Astrocyte (in vitro differentiated cells and primary cell): ENCODE results near the gene PRICKLE1.

ENCODE experiments used
- EZH2 ChIP-seq: IDR thresholded peaks from 2 replicates; pipeline ENCODE4 v1.6.1; 2012; ENCODE audit warnings: mild to moderate bottlenecking, low read length, inconsistent platforms; ENCODE audit not compliant: insufficient read depth
- TF ChIP-seq, protein P1 (sequence below): IDR thresholded peaks from 2 replicates; pipeline ENCODE4 v1.5.1; 2011; ENCODE audit warnings: low read depth, mild to moderate bottlenecking, inconsistent platforms, low read length, moderate library complexity; ENCODE audit not compliant: insufficient read depth

DNA sequence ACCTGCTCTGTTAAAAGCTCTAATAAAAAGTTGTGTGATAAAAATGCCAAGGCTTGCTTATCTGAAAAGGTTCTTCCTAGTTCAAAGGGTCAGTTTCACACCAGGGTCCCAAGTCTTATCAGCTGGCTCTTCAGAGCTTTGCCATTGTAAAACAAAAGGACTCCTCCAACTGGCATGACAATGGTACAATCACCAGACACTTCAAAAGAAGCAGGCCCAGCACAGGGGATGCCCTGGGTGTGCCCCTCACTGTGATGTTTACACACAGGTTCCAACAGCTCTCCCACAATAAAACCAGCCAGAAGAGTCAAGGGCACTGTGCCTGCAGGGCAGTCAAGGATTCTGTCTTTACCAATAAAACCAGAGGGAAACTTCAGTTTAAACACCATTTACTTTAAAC lies 78.7 kb downstream of the PRICKLE1 start:
- TF ChIP-seq, protein P1, sequence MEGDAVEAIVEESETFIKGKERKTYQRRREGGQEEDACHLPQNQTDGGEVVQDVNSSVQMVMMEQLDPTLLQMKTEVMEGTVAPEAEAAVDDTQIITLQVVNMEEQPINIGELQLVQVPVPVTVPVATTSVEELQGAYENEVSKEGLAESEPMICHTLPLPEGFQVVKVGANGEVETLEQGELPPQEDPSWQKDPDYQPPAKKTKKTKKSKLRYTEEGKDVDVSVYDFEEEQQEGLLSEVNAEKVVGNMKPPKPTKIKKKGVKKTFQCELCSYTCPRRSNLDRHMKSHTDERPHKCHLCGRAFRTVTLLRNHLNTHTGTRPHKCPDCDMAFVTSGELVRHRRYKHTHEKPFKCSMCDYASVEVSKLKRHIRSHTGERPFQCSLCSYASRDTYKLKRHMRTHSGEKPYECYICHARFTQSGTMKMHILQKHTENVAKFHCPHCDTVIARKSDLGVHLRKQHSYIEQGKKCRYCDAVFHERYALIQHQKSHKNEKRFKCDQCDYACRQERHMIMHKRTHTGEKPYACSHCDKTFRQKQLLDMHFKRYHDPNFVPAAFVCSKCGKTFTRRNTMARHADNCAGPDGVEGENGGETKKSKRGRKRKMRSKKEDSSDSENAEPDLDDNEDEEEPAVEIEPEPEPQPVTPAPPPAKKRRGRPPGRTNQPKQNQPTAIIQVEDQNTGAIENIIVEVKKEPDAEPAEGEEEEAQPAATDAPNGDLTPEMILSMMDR = no peak
- no peak for TF ChIP-seq EZH2
